NCI-H1694 treated with DMSO at 0.1 percent for 48 hours (cell line): Measurements from ENCODE around the gene BHLHE23.

ENCODE experiments used
- DNase-seq: peaks from one replicate; lab custom pipeline; 2025; lab: John Stamatoyannopoulos, UW

The BHLHE23 gene

GRCh38 chr20:63006540-63007359 lies at the start of gene BHLHE23:
Gene BHLHE23 (minus strand): TSS chr20:63006964. CDS start chr20:63006774, 190 bp downstream.
- peak; percentile 20 for DNase-seq

GRCh38 chr20:63055575-63056235 lies 48.9 kb upstream of the BHLHE23 start:
- no peak for DNase-seq

- no peak for DNase-seq
These were observed 48.0 kb upstream of the BHLHE23 start for GRCh38 chr20:63054681-63055240.

- no peak for DNase-seq
These were observed 47.3 kb upstream of the BHLHE23 start for GRCh38 chr20:63054103-63054474.

GRCh38 chr20:63053432-63054102 lies 46.8 kb upstream of the BHLHE23 start:
- DNase-seq = no peak

GRCh38 chr20:63052571-63053431 lies 46.0 kb upstream of the BHLHE23 start:
- no peak for DNase-seq

GRCh38 chr20:63051911-63052310 lies 45.1 kb upstream of the BHLHE23 start:
- no peak for DNase-seq

GRCh38 chr20:63051186-63051860 lies 44.6 kb upstream of the BHLHE23 start:
- DNase-seq = no peak

GRCh38 chr20:63050406-63050805 lies 43.6 kb upstream of the BHLHE23 start:
- no peak for DNase-seq

- no peak for DNase-seq
These were observed 42.9 kb upstream of the BHLHE23 start for GRCh38 chr20:63049561-63050221.

- DNase-seq = no peak
These were observed 42.4 kb upstream of the BHLHE23 start for GRCh38 chr20:63049191-63049518.

GRCh38 chr20:63048516-63049190 lies 41.9 kb upstream of the BHLHE23 start:
- no peak for DNase-seq

- no peak for DNase-seq
These were observed 41.2 kb upstream of the BHLHE23 start for GRCh38 chr20:63047946-63048345.

GRCh38 chr20:63047267-63047666 lies 40.5 kb upstream of the BHLHE23 start:
- DNase-seq = no peak

GRCh38 chr20:63046841-63047240 lies 40.1 kb upstream of the BHLHE23 start:
- DNase-seq = no peak

- DNase-seq = no peak
These were observed 39.2 kb upstream of the BHLHE23 start for GRCh38 chr20:63045991-63046390.

GRCh38 chr20:63045401-63045800 lies 38.6 kb upstream of the BHLHE23 start:
- DNase-seq = no peak

GRCh38 chr20:63044605-63045004 lies 37.8 kb upstream of the BHLHE23 start:
- no peak for DNase-seq

- no peak for DNase-seq
These were observed 37.4 kb upstream of the BHLHE23 start for GRCh38 chr20:63044204-63044600.
